Islet precursor cell (in vitro differentiated cells): ENCODE measurements around the gene PCIF1.

ENCODE experiments used
- DNase-seq: peaks from one replicate; pipeline ENCODE4 v3.0.0-alpha.2; 2018

The PCIF1 gene

DNA sequence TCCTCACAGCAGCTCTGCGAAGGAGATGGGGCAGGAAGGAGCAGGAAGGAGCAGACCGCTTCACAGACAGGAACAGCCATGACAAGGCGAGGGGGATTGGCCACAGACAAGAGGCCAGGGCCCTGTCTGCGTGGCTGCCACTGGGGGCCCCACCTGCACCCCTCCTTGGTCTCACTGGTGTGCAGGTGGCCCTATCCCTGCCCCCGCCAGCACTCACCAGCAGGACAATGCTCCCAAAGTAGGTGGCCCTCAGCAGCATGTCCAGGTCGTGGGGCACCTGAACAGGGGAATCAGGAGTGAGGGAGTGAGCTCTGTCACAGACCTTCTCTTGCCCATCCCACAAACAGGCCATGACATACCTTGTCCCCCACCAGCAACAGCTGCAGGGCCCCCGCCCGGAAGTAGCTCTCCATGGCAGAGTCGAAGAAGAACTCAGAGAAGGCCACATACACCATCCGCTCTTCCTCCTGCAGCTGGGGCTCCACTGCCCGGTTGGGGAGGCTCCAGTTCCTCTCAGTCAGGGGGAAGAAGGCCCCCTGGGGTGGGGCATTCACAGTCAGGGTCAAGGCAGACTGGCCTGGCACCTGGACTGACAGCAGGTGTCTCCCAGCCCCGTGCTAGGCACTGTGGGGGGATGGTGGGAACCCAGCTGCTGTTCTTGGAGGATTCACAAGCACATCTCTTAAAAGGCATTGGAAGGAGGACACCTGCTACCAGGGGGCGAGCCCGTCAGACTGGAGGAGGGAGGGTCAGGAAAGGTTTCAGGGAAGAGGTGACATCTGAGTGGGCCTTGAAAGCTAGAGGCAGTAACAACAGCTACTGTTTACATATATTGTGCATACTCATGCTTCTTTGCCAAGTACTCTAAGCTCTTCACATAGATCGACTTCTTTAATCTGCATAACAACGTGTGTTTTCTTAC is 29.6 kb upstream of the PCIF1 start:
- DNase-seq = no peak

DNA sequence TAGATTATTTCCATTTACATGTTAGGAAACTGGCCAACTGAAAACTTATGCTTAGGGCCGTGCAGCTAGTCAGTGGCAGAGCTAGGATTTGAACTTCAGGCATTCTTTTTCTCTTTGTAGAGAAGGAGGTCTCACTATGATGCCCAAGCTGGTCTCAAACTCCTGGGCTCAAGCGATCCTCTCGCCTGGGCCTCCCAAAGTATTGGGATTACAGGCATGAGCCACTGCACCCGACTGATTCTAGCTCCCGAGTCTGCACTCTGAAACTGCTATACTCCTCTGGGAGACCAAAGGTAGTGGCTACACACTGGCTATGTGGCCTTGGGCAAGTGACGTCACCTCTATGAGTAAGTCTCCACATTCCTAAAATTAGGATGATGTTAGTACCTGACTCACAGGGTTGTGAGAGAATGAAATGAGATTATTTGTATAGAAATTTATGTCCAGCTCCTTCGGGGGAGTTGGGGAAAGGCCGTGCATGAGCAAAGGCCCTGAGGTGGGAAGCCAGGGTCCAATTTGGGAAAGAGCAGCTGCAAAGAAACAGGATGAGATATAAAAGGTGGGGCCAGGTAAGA is 28.9 kb upstream of the PCIF1 start:
- peak; percentile 75 for DNase-seq

DNA sequence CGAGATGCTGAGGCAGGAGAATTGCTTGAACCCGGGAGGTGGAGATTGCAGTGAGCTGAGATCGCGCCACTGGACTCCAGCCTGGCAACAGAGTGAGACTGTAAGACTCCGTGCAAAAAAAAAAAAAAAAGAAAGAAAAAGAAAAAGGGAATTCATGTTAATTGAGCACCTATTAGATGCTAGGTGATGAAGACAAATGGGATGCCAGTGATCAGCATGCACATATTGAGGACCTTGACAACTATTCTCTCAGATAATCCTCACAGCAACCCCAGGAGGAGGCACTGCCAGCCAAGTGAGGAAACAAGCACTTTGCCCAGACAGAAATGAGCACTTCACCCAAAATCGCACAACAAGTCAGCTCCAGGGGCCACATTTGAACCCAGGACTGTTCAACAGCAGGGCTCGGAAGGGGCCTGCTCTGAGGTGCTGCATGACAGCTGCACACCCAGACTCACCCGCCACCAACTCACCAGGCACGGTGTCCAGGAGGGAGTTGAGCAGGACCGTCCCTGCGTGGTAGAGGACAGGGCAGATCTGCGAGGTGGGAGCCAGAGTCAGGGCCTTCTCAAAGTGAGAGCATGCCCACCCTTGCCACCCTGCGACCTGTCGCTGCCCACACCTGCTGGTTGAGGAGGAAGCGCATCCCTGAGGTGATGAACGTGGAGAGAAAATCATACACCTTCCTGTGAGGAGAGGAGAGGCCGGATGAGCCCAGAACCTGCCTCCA is 27.1 kb upstream of the PCIF1 start:
- DNase-seq = no peak

DNA sequence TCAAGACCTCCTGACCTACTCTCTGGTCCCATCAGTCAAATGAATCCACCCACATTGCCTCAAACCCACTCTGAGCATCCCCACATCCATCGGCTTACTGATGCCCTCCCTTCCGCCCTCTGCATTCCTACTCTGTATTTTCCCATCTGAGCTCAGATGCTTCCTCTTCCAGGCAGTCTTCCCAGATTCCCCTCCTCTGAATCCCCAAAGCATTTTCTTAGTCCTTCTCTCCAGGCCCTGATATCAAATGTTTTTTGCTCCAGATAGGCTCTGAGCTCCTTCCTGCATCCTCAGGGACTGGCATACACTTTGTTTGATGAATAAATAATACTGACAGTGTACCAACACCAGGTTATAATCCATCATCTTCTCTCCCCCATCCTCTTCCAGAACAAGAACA is 26.4 kb upstream of the PCIF1 start:
- no peak for DNase-seq

GRCh38 chr20:45909336-45909808 is 25.1 kb upstream of the PCIF1 start:
- DNase-seq = no peak

DNA sequence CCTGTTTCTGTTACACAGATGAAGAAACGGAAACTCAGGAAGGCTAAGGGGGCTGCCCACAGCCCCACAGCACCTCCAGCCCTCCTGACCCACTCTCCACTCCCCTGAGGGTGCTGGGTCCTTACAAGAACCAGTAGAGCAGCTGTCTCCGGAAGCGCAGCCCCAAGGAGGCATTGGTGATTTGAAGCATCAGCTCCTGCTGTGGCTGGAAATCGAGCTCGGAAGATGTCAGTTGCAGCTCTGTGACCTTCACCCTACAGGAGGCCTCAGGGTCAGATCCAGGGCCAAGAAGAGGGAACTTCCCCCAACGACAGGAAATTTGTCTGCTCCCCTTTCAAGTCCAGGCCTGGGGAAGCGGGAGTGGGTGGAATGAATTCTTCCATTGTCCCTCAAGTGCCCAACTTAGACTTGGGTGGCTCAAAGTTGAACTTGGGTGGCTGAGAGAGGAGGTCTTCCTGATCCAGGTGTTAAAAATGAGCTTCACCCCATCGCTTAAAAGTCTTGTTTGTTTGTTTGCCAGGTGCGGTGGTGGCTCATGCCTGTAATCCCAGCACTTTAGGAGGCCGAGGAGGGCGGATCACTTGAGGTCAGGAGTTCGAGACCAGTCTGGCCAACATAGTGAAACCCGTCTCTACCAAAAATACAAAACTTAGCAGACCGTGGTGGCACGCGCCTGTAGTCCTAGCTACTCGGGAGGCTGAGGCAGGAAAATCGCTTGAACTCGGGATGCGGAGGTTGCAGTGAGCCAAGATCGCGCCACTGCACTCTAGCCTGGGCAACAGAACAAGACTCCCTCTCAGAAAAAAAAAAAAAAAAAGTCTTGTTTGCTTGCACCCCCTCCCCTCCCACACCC is 24.4 kb upstream of the PCIF1 start:
- DNase-seq = no peak

DNA sequence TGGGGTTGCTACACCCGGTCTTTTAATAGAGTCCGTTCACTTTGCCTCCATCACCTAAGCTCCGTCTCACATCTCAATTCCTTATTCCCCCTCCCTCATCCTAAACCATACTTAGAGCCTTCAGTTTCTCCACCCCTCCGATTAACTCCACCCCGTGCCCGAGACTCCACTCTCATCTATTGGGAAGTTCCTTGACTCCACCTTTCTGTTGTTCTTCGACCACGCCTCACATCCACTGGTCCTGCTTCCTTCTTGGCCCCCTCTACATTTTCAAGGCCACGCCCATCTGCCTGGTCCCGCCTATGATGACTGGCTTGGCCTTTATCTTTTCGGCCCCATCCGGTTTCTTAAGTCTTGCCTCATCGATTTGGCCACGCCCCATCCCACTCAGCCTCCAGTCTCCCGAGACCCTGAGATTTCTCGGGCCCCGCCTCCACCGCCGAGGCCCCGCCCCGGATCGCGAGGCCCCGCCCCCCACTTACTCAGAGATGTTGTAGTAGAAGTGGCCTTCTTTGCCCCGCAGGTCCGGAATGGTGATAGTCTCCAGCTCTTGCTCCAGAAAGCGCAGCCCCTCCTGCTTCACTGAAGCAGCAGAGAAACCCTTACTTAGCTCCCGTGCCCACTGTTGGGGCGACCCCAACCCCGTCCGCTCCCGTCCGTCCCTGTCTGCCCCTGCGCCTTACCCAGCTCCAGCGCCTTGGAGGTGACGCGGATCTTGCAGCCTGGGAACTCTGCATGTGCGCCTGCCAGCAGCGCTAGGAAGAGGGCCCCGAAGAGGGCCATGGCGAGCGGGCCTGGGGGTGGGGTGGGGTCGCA is 23.6 kb upstream of the PCIF1 start:
- peak; percentile 100 for DNase-seq

DNA sequence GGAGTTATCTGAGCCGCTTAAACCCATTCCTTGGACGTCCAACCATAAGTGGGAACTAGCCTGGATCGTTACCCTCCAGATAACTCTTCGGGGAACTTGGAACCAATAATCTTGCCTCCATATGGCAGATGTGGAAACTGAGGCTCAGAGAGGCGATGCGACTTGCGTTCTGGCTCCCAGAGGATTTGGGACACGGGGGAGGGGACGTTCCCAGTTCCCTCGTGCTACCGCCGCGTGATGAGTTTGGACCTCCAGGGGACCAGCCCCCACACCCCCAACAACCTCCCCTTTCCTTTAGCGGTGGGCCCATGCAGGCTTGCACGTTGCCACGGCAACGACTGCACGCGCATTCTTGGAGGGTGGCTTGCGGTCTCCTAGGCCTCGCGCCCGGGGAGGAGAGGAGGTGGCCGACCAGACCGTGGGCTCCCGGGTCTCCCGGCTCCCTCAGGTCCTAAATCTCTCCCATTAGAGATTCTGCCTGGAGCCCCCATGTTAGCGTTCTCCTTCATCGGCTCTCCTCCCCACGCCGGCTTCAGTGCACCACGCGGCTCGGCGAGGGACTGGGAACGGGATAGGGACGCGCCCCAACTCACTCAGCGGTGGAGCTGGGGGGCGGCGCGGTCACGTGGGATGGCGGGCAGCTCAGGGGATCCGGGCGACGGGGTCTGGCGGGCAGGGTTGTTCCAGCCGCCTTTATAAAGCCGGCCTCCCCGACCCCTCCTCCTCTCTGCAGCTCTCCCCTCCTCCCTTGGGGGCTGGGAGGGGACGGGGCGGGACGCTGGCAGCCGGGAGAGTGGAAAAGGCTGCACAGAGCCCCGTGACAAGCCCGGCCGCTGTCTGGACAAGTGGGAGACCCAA is 22.8 kb upstream of the PCIF1 start, which contains the start of gene PLTP:
Gene PLTP, minus strand, starts transcription at position 670 of the 858 bp plus-strand sequence. CDS start 703 bp downstream, outside the sequence.
- peak; percentile 91 for DNase-seq

- DNase-seq = no peak
Observed at GRCh38 chr20:45912344-45912682, 22.2 kb upstream of the PCIF1 start.

DNA sequence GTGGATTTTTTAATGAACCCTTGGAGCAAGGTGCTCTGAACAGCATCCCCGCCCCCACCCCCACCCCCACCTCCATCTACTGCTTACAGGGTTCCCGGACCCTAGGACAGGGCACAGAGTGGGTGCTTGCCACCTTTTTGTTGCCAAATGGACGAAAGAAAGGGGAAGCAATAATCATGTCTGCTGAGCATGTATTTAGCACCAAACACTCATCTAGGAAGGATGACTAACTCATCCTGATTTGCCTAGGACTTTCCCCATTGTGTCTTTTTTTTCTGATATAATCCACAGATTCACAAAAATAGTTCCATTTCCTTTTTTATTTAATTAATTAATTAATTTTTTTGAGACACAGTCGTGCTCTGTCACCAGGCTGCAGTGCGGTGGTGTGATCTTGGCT is 21.4 kb upstream of the PCIF1 start:
- no peak for DNase-seq

DNA sequence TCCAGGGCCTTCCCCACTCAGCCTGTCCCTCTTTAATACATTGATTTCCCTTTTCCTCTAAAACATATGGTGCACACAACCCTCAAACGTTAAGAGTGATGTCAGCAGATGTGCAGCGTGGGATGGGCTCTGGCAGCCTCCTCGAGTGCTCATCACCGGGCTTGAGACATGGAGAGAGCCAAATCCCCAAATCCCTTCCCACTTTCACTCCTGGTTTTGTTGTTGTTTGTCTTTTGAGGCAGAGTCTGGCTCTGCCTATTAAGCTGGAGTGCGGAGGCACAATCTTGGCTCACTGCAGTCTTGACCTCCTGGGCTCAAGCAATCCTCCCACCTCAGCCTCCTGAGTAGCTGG is 16.7 kb upstream of the PCIF1 start:
- no peak for DNase-seq

GRCh38 chr20:45918182-45918737 is 16.2 kb upstream of the PCIF1 start:
- no peak for DNase-seq

DNA sequence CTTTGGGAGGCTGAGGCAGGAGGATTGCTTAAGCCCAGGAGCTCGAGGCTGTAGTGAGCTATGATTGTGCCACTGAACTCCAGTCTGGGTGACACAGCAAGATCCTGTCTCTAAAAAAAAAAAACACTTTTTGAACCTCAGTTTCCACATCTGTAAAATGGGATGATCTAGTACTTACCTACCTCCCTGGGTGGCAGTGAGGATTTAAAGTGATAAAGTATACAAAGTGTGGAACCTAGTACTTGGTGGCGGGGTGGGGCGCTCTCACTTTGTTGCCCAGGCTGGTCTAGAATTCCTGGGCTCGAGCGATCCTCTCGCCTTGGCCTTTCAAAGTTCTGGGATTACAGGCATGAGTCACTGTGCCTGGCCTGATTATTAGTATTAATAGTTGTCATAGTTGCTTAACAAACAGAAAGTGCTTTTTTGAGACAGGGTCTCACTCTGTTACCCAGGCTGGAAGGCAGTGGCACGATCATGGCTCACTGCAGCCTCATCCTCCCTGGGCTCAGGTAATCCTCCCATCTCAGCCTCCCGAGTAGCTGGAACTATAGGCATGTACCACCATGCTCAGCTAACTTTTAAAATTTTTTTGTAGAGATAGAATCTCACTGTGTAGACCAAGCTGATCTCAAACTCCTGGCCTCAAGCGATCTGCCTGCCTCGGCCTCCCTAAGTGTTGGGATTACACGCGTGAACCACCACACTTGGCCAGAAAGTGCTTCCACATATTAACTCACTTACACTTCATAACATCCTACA is 15.5 kb upstream of the PCIF1 start:
- DNase-seq = no peak

DNA sequence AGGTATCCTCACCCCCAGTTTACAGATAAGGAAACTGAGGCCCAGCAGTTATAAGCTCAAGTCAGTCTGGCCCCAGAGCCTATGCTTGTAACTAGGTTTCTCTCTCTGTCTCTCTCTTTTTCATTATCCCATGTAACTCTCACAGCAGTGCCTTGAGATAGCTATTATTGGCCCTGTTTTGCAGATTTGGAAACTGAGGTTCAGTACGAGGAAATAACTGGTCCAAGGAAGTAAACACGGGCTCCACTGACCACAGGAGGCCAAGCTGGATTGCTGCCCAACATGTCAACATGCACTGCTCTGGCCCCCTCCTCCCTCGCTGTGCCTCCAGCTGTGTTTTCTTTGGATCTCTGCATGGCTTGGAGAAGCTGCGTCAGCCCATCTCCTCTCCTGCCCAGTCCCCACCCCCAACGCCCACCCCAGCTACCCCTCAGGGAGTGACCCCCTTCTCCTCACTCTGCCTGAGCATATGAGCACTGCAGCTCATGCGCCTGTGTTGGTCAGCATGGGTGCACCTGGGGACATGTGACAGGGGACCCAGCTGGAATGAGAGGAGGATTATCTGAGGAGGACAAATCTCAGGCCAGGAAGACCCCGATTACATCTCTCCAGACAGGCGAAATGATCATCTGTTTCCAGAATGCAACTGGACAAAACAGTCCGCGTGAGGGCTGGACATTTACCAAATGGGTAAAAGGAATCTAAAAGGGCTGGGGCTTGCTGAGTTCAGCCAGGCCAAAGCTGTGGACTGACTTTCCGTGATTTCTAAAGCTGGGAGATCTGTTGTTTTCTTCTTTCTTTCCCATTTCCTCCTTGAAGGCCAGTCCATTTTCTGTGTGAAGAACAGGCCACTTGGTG is 14.7 kb upstream of the PCIF1 start:
- DNase-seq = no peak

DNA sequence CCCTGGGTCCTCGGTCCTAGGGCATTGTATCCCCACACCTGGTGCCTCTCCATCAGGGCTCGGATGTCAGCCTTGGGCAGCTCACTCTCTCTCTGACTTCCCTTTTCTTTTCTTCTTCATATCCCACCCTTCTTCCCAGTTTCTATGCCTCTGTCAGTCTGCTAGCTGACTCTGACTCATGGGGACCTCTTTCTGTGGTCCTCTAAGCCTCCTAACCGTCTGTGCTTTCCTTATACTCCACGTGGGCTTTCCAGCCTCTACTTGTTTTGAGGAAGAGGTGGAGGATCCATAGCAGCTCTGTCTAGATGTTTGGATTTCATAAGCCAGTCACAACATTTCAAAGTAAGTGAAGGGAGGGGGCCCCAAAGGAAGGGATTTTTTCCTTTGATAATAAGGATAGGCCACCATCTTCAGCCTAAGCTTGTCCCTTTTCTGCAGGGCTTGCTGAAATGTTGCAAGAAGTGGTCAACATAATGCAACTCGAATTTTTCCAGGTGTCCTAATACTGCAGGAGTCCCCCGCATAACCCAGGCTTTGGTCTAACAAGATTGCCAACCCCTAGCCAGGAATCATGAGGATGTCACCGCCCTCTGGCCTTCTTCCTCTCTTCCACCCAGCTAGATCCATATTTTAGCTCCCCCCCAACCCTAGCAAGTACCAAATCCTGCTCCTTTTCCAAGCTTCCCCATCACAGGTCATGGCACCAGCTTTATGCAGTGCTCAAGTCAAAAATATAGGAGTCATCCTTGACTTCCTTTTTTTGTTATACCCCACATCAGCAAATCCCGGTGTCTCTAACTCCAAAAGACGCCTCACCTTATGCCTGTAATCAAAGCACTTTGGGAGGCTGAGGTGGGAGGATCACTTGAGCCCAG is 13.8 kb upstream of the PCIF1 start:
- no peak for DNase-seq

GRCh38 chr20:45921337-45922189 is 12.9 kb upstream of the PCIF1 start:
- DNase-seq = no peak
